ENCODE measurements around the gene MGMT.

Gene MGMT

DNA sequence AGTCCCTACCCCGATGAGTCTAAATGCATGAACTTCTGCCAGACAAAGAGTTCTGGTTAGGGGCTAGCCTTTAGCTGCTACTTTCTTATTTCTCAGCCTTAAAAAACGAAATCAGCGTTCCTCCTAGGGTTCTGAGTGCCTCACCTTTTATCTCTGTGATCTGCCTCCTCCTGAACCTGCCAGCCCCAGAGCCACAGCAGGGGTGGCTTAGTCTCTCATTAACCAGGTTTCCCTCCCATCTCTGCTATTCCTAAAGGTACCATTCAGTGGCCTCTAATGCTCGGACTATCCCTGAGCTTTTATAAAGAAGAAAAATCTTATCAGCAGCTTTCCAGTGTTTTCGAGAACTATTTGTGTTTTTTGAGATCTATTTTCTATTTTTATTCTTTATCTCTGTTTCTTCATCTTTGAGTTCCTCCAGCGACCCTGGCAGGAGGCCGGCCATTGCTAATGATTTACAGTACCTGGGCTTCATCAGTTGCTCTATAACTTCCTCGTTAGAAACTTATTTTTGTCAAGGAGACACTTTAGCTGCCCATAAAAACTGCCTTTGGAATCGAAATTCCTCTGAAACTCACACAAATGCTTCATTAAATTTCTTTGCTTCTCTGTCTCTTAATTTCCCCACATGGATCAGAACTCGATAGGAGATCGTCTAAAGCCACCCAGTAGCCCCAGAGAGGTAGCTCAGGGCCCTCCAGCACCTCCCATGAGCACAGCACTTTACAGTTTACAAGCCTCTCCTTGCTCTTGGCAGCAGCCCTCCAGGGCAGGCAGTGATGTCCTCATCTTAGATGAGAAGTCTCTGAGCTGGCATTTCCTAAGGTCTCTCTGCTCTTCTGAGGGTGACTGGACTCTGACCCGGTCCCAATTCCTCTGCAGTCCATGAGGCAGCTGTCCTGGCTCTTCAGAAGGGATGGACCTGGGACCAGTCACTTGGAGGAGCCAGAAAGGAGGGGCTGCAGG, 347.9 kb downstream of the MGMT start:
- no peak overlapping the region for H3K4me3 ChIP-seq (replicated peaks; ENCODE audit: low read depth, low read length)
- DNase-seq (ENCODE audit: extremely low read depth, low read depth): no peak
- TF ChIP-seq, protein P1, sequence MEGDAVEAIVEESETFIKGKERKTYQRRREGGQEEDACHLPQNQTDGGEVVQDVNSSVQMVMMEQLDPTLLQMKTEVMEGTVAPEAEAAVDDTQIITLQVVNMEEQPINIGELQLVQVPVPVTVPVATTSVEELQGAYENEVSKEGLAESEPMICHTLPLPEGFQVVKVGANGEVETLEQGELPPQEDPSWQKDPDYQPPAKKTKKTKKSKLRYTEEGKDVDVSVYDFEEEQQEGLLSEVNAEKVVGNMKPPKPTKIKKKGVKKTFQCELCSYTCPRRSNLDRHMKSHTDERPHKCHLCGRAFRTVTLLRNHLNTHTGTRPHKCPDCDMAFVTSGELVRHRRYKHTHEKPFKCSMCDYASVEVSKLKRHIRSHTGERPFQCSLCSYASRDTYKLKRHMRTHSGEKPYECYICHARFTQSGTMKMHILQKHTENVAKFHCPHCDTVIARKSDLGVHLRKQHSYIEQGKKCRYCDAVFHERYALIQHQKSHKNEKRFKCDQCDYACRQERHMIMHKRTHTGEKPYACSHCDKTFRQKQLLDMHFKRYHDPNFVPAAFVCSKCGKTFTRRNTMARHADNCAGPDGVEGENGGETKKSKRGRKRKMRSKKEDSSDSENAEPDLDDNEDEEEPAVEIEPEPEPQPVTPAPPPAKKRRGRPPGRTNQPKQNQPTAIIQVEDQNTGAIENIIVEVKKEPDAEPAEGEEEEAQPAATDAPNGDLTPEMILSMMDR (IDR thresholded peaks at IDR 0.05; ENCODE audit: low read depth, low read length, missing control alignments): no peak

DNA sequence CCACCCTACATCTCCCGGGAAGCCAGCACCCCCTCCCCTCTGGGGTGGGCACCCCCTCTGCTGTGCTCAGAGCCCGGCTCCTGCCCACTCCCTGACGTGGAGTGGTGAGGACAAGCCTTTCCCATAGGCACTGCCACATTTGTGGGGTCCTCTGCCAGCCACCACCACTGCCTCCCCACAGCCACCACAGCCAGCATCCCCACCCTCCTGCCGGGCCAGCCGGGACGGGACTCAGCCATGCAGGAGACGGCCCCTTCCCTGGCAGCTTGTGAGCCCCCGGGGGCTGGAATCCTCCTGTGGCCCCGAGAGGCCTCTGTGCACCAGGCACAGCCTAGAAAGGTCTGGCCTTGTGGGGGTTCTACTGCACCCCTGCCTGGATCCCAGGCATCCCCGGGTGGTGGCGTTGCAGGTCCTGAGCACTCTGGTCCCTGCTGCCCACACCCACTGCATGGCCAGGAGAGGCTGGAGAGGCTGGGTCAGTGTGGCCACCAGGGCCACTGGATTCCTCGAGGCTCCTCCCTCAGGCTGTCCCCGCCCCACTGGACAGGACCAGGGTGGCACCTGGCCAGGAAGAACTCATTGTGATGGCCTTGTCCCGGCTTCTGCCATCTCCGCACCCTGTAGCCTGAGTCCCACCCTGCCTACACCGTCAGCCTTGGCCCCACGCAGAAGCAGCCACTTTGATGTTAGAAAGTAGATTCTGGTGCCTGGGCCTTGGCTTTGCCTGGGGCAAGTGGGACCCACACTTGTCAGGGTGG, 349.0 kb downstream of the MGMT start:
- no peak overlapping the region for H3K4me3 ChIP-seq (replicated peaks; ENCODE audit: low read depth, low read length)
- TF ChIP-seq, protein P1 (IDR thresholded peaks at IDR 0.05; ENCODE audit: low read depth, low read length, missing control alignments): no peak
- no peak for DNase-seq (ENCODE audit: extremely low read depth, low read depth)

DNA sequence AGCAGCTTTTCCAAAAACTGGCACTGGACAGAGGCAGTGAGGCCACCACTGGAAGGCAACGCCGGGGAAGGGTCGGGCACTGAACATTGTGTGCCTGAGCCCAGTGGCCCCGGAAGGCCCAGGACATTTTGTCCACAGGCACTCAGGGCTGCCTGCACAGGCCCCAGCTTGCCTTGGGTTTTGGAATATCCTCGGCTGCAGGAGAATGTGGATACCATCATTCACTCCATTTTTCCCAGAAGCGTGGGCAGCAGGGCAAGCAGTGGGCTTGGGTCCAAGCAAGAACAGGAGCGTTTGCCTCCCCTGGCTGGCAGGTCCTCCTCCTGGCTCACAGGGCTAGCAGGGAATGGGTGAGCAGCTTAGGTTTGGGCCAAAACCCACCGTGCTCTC, 349.6 kb downstream of the MGMT start:
- no peak for DNase-seq (ENCODE audit: extremely low read depth, low read depth)
- H3K4me3 ChIP-seq (replicated peaks; ENCODE audit: low read depth, low read length): no peak overlapping the region
- TF ChIP-seq, protein P1 (IDR thresholded peaks at IDR 0.05; ENCODE audit: low read depth, low read length, missing control alignments): no peak

All from HFF-Myc (cell line).